ENCODE results near the gene RRAS2. TPM values are rescaled to one million over a fixed set of nuclear protein-coding genes. Genes with fewer than 3 reads are reported as not detected.

Gene RRAS2
- total and polyA plus RNA-seq, 2 donors (not counting 3 experiments of a cell fraction or from before 2014, with no cell fraction given) = 30.1 to 80.5 TPM

DNA sequence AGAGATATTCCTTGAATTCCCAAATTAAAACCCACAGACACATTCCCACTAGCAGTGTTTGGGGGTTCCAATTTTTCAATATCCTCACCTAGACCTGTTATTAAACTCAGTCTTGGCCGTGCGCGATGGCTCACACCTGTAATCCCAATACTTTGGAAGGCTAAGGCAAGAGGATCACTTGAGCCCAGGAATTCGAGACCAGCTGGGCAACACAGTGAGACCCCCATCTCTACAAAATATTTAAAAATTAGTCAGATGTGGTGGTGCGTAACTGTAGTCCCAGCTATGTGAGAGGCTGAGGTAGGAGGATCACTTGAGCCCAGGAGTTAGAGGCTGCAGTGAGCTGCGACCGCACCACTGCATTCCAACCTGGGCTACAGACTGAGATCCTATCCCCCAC lies 53.3 kb downstream of the RRAS2 start:
- Histone ChIP-seq H2AFZ (ENCODE audit: low read depth, low read length) (no peak overlapping the region), H3K9me3 (replicated peaks; ENCODE audit: control insufficient read depth, insufficient read depth, low read length) (no peaks in the 10 kb centered on the region), H3K79me2 (ENCODE audit: control insufficient read depth, insufficient read depth, low read length) (peaks cover 92% of the 10 kb centered on the region), H3K27ac (ENCODE audit: insufficient read depth, low read depth, low read length) (no peak overlapping the region), H3K27me3 (ENCODE audit: control insufficient read depth in 2 of 2, insufficient read depth in 2 of 2, low read length in 2 of 2) (no peaks in the 10 kb centered on the region), H3K4me3 (replicated peaks in 1 of 3; ENCODE audit: insufficient read depth in 1 of 3, low read depth in 1 of 3, low read length in 3 of 3) (no peak overlapping the region), H3K4me2 (ENCODE audit: insufficient read depth, low read length) (no peak overlapping the region), H3K9me1 (replicated peaks; ENCODE audit: control insufficient read depth, extremely low read depth, insufficient read depth, low read length) (peaks cover 4% of the 10 kb centered on the region), H3K4me1 (ENCODE audit: control insufficient read depth, extremely low read depth, insufficient read depth, low read length) (peaks cover 8% of the 10 kb centered on the region), H3K36me3 (ENCODE audit: control insufficient read depth in 2 of 2, extremely low read depth in 1 of 2, insufficient read depth in 2 of 2, low read length in 2 of 2) (no peaks in the 10 kb centered on the region), H4K20me1 (replicated peaks; ENCODE audit: control insufficient read depth, extremely low read depth, insufficient read depth, low read length) (peaks cover 3% of the 10 kb centered on the region), H3K9ac (replicated peaks; ENCODE audit: extremely low read depth, insufficient read depth, low read length) (no peak overlapping the region)
- FAIRE-seq (no peak), DNase-seq (ENCODE audit: low read depth, low spot score) (no peak)
- dilution Hi-C loops (cut with MboI; ENCODE audit: extremely low pct_ligation_motif_present, low sequenced_read_pairs) (no loop called here), intact Hi-C loops (cut with micrococcal nuclease) (no loop called here)
- ChIA-PET POLR2A (no interaction called here), CTCF (interaction anchor here (1.5 to 9.4 kb wide), 8 partner anchors 8 to 149 kb away, joined by 4 to 514 read pairs (median 8); no protein-coding TSS in a partner anchor)
- BruUV-seq (replicated peaks) = no TSS peak
- no peak for TF ChIP-seq MYC (IDR thresholded peaks at IDR 0.05; ENCODE audit: low read depth, low read length)
- no peak for TF ChIP-seq POLR2AphosphoS5 (IDR thresholded peaks at IDR 0.05; ENCODE audit: insufficient read depth, low read depth, low read length)
- TF ChIP-seq POLR2A (IDR thresholded peaks at IDR 0.05; ENCODE audit: low read depth, low read length) = no peak
- TF ChIP-seq FOS (IDR thresholded peaks at IDR 0.05; ENCODE audit: borderline replicate concordance, insufficient read depth, low read length) = no peak
- TF ChIP-seq GATA2 (IDR thresholded peaks at IDR 0.05; ENCODE audit: insufficient read depth, insufficient read length, low read depth, low read length) = no peak
- no peak for TF ChIP-seq JUN (IDR thresholded peaks at IDR 0.05; ENCODE audit: borderline replicate concordance, insufficient read depth, insufficient read length, low read depth)

DNA sequence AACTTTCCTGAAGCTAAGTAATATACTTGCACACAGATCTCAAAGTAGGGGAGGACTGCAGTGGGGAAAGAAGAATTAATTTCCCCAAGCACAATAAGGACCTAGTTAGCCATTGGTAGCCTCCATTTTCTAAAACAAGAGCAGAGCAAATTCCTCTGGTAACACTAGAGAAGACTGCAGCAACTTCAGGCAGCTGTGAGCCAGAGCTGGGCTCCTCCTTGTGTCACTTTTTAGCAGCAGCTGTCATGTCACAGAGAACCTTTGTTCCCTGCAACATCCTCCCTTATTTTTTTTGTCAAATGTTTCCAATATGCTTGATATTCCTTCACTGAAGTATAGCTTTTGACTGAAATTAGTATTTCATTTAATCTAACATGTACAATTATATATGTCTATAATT lies 54.4 kb downstream of the RRAS2 start:
- no peaks in the 10 kb centered on the region for H3K27me3 ChIP-seq (ENCODE audit: control insufficient read depth in 2 of 2, insufficient read depth in 2 of 2, low read length in 2 of 2)
- no TSS peak for BruUV-seq (replicated peaks)
- no peak overlapping the region for H3K4me2 ChIP-seq (ENCODE audit: insufficient read depth, low read length)
- ChIA-PET POLR2A (interaction anchor here (1.3 kb wide), 1 partner anchor 150 kb away, joined by 8 read pairs; no protein-coding TSS in a partner anchor), CTCF (interaction anchor here (1.1 to 9.4 kb wide), 11 partner anchors 9 to 150 kb away, joined by 3 to 514 read pairs (median 6); no protein-coding TSS in a partner anchor)
- no peak for FAIRE-seq
- H3K4me1 ChIP-seq (ENCODE audit: control insufficient read depth, extremely low read depth, insufficient read depth, low read length) = peaks cover 10% of the 10 kb centered on the region
- no peak overlapping the region for H3K27ac ChIP-seq (ENCODE audit: insufficient read depth, low read depth, low read length)
- H3K79me2 ChIP-seq (ENCODE audit: control insufficient read depth, insufficient read depth, low read length) = peaks cover 92% of the 10 kb centered on the region
- no peak for DNase-seq (ENCODE audit: low read depth, low spot score)
- intact Hi-C loops (cut with micrococcal nuclease) = no loop called here
- no peak for TF ChIP-seq POLR2AphosphoS5 (IDR thresholded peaks at IDR 0.05; ENCODE audit: insufficient read depth, low read depth, low read length)
- TF ChIP-seq POLR2A (IDR thresholded peaks at IDR 0.05; ENCODE audit: low read depth, low read length) = no peak
- TF ChIP-seq GATA2 (IDR thresholded peaks at IDR 0.05; ENCODE audit: insufficient read depth, insufficient read length, low read depth, low read length) = no peak
- TF ChIP-seq, protein P1, sequence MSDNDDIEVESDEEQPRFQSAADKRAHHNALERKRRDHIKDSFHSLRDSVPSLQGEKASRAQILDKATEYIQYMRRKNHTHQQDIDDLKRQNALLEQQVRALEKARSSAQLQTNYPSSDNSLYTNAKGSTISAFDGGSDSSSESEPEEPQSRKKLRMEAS (IDR thresholded peaks at IDR 0.05; ENCODE audit: insufficient read depth, insufficient read length) = no peak
- no peak for TF ChIP-seq JUN (IDR thresholded peaks at IDR 0.05; ENCODE audit: borderline replicate concordance, insufficient read depth, insufficient read length, low read depth)
- TF ChIP-seq FOS (IDR thresholded peaks at IDR 0.05; ENCODE audit: borderline replicate concordance, insufficient read depth, low read length) = no peak
- TF ChIP-seq EZH2 (IDR thresholded peaks at IDR 0.05; ENCODE audit: borderline replicate concordance, low read depth, low read length, severe bottlenecking) = no peak
- TF ChIP-seq MYC (IDR thresholded peaks at IDR 0.05; ENCODE audit: low read depth, low read length) = no peak
- TF ChIP-seq, protein P2, sequence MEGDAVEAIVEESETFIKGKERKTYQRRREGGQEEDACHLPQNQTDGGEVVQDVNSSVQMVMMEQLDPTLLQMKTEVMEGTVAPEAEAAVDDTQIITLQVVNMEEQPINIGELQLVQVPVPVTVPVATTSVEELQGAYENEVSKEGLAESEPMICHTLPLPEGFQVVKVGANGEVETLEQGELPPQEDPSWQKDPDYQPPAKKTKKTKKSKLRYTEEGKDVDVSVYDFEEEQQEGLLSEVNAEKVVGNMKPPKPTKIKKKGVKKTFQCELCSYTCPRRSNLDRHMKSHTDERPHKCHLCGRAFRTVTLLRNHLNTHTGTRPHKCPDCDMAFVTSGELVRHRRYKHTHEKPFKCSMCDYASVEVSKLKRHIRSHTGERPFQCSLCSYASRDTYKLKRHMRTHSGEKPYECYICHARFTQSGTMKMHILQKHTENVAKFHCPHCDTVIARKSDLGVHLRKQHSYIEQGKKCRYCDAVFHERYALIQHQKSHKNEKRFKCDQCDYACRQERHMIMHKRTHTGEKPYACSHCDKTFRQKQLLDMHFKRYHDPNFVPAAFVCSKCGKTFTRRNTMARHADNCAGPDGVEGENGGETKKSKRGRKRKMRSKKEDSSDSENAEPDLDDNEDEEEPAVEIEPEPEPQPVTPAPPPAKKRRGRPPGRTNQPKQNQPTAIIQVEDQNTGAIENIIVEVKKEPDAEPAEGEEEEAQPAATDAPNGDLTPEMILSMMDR (IDR thresholded peaks at IDR 0.05; ENCODE audit: extremely low read depth in 1 of 2, insufficient read depth in 1 of 2, low read depth in 1 of 2, low read length in 2 of 2) = no peak
- no peak overlapping the region for H3K4me3 ChIP-seq (replicated peaks in 1 of 3; ENCODE audit: insufficient read depth in 1 of 3, low read depth in 1 of 3, low read length in 3 of 3)
- H3K9me1 ChIP-seq (replicated peaks; ENCODE audit: control insufficient read depth, extremely low read depth, insufficient read depth, low read length) = peaks cover 4% of the 10 kb centered on the region
- no peak overlapping the region for H2AFZ ChIP-seq (ENCODE audit: low read depth, low read length)
- no peaks in the 10 kb centered on the region for H3K9me3 ChIP-seq (replicated peaks; ENCODE audit: control insufficient read depth, insufficient read depth, low read length)
- peaks cover 3% of the 10 kb centered on the region for H4K20me1 ChIP-seq (replicated peaks; ENCODE audit: control insufficient read depth, extremely low read depth, insufficient read depth, low read length)
- dilution Hi-C loops (cut with MboI; ENCODE audit: extremely low pct_ligation_motif_present, low sequenced_read_pairs) = no loop called here
- H3K9ac ChIP-seq (replicated peaks; ENCODE audit: extremely low read depth, insufficient read depth, low read length) = no peak overlapping the region
- H3K36me3 ChIP-seq (ENCODE audit: control insufficient read depth in 2 of 2, extremely low read depth in 1 of 2, insufficient read depth in 2 of 2, low read length in 2 of 2) = no peaks in the 10 kb centered on the region

All from endothelial cell of umbilical vein (primary cell).